GM18499 (cell line): ENCODE measurements around the gene SLIT3.

Experiments
- ATAC-seq: cut with Tn5 transposase; IDR thresholded peaks from one replicate; pipeline ENCODE4 v1.9.1; 2021; ENCODE audit warnings: moderate number of reproducible peaks; ENCODE audit not compliant: insufficient read depth, unreplicated experiment

Gene SLIT3

GRCh38 chr5:169272731-169273427 is 28.1 kb downstream of the SLIT3 start:
- no peak for ATAC-seq

GRCh38 chr5:169272111-169272510 is 28.8 kb downstream of the SLIT3 start:
- ATAC-seq = no peak

- ATAC-seq = no peak
Observed at GRCh38 chr5:169270827-169271226, 30.1 kb downstream of the SLIT3 start.

GRCh38 chr5:169268019-169268418 is 32.9 kb downstream of the SLIT3 start:
- ATAC-seq = no peak

- ATAC-seq = no peak
Observed at GRCh38 chr5:169265888-169266287, 35.1 kb downstream of the SLIT3 start.

GRCh38 chr5:169263591-169263990 is 37.3 kb downstream of the SLIT3 start:
- no peak for ATAC-seq

- no peak for ATAC-seq
Observed at GRCh38 chr5:169260896-169261569, 39.9 kb downstream of the SLIT3 start.

GRCh38 chr5:169258372-169259000 is 42.5 kb downstream of the SLIT3 start:
- no peak for ATAC-seq

- ATAC-seq = no peak
Observed at GRCh38 chr5:169256191-169256590, 44.7 kb downstream of the SLIT3 start.

GRCh38 chr5:169253071-169253470 is 47.9 kb downstream of the SLIT3 start:
- ATAC-seq = no peak

- no peak for ATAC-seq
Observed at GRCh38 chr5:169251333-169252084, 49.4 kb downstream of the SLIT3 start.

GRCh38 chr5:169250887-169251286 is 50.1 kb downstream of the SLIT3 start:
- no peak for ATAC-seq

GRCh38 chr5:169248996-169249395 is 51.9 kb downstream of the SLIT3 start:
- no peak for ATAC-seq

- ATAC-seq = no peak
Observed at GRCh38 chr5:169248550-169248949, 52.4 kb downstream of the SLIT3 start.

GRCh38 chr5:169244812-169245211 is 56.1 kb downstream of the SLIT3 start:
- no peak for ATAC-seq

- ATAC-seq = no peak
Observed at GRCh38 chr5:169243651-169244422, 57.1 kb downstream of the SLIT3 start.

- no peak for ATAC-seq
Observed at GRCh38 chr5:169242849-169243186, 58.1 kb downstream of the SLIT3 start.

GRCh38 chr5:169242175-169242848 is 58.6 kb downstream of the SLIT3 start:
- no peak for ATAC-seq

GRCh38 chr5:169229342-169229892 is 71.5 kb downstream of the SLIT3 start:
- ATAC-seq = no peak
